HG03066 (cell line): ENCODE results near the gene SYT9.

Experiments used
- ATAC-seq: cut with Tn5 transposase; IDR thresholded peaks from one replicate; pipeline ENCODE4 v1.9.1; 2021; ENCODE audit warnings: low read depth; ENCODE audit not compliant: unreplicated experiment

The SYT9 gene

DNA sequence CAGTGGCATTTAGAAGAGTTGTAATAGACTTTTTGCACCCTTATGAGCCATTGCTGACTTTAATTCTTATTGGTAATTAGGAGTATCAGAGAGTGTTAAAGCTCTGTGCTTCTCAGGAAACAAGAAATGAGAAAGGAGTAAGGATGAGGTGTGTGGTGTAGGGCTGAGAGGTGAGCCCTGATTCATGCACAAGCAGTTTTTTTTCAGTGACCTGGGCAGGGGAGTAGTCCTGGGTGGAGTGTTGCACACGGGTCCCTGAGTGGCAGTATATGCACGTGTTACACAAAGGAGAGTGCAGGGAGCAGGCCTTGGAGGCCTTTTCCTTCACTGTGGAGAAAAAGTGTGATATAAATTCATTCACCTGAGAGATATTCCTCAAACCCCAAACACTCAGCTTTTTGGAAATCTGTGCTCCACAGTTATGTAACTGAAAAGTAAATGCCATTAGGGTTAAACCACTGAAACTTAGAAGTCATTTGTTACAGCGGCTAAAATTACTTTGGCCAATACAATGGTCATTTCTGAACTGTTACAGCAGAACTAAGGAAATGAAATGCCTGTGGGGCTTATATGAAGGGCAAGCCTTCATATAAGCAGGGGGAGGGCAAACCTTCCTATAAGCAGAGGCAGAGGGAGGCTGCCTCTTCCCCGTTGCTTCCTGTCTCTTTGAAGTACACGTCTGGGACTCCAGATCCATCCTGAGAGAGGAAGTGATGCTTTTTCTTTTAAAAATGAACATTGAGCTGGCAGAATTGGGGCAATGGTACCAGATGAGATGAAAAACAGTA lies 171.0 kb downstream of the SYT9 start:
- no peak for ATAC-seq

DNA sequence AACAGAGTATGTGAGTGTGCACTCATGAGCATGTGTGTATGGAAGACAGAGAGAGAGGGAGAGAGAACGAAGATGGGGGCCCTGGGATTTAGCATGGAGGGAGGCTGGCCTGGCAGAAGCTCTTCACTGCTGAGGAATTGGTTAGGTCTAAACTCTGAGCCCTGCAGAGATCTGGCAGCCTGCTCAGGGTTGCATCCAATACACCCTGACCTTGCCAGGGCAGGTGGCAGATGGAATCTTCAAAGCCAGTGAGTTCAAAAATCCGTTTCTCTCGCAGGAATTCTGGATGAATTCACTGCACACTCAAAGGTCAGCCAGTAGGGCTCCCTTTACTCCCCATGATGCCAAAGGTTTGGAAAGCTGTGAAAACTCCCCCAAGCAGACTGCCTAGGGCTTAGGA lies 172.2 kb downstream of the SYT9 start:
- ATAC-seq = no peak

DNA sequence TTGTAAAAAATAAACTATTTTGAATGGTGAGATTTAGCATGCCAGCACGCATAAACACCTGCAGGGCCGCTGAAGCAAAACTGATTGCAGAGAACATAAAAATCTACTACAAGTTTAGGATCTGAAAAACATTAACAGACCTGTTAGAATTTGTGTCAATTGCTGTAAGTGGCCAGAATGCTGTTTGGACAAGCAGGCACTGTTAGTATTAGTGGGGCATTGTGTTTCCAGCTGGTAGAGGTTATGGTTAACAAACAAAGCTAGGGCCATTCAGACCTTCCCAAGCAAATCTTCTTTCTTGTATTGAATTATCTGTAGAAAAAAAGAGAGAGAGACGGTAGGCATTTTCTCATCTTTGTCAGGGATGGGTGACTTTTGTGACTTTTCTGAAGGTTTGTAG lies 176.0 kb downstream of the SYT9 start:
- no peak for ATAC-seq

DNA sequence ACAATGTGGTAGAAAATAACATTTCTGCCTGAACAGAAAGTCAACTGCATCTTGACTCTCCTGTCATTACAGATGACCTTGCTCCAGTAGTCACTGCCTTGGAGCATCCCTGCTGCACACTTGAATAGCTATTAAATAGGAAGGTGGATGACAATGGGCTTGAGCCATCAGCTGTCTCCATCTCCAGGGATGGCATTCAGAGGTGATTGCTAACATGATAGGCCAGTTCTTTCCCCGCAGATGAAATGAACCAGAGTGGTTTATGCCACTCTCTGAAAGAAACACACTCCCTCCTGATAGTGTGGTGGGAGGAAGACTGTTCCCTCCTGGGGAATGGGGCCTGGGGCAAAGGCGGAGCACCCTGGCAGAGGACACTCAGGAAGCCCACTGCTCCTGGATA lies 176.5 kb downstream of the SYT9 start:
- no peak for ATAC-seq

DNA sequence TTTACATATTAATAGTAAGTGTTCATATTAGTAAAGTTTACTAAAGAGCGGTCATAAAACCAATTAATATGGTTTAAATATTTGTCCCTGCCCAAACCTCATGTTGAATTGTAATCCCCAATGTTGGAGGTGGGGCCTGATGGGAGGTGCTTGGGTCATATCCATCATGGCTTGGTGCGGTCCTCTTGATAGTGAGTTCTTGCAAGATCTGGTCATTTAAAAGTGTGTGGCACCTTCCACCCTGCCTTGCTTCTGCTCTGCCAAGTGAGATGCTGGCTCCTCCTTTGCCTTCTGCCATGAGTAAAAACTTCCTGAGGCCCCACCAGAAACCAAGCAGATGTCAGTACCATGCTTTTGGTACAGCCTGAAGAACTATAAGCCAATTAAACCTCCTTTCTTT lies 178.8 kb downstream of the SYT9 start:
- ATAC-seq = no peak

DNA sequence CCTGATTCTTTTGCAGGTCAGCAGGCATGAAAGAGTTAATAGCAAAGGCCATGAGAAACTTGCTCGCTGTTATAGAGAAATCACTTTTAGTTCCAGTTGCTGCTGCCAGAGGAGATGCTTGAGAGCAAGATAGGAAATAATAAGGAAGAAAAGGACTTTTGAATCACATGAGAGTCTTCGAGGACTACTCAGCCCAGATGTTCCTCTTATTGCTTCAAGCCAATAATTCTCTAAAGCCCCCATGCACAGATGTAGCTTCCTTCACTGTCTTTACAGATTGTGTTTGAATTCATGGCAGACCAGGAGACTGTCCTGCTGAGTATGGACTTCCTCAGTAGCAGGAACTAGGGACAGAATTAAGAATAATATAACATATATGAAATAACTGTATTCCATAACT lies 183.5 kb downstream of the SYT9 start:
- no peak for ATAC-seq

DNA sequence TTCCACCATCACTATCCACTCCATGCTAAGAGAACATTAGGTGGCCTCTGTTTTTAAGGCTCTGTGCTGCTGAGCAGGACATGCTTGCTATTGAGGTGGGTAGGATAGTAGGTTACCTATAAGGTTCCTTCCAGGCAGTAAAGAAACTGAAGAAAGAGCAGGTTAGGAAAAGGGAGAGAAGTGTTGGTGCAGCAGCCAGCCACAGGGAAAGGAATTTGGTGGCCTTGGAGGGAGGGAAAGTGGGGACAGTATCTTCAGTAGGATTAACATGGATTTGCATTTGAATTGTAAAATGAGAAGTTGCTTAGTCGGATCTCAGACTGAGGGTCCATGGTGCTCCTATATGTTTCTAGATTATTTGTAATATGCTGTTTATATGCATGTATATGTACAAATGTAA lies 184.4 kb downstream of the SYT9 start:
- ATAC-seq = no peak

DNA sequence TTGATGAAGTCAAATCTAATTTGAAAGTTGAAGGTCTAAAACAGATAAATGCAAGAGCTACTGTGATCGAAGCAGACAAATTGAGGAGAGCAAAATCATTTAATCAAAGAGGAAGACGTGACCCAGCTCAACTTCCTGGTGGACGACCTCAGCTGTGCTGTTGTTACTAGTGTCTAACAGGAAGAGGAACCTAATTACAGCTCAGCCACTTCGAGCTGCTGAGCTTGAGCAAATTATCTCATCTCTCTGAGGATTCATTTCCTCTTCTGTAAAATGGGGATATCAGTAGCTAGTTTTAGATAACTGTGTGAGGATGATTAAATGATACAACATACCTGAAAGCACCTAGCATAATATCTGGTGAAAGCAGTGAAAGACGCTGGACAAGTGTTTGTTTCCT lies 185.0 kb downstream of the SYT9 start:
- no peak for ATAC-seq

DNA sequence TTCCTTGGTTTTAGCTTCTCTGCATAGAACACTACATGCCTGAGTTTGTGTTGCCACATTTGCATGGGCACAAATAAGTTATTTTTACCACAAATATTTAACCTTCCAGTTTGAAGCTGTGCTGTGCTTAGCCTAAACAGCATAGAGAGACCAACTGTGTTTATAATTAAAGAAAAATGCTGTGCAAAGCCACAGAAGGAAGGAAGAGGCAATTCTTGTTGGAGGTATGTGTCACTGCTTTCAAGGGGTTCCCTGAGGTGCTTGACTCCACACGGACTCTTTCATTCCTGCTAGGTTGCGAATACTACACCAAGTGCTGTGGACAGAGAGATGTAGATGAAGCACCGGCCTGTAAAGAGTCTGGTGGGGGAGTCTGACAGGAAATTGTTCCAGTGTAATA lies 186.0 kb downstream of the SYT9 start:
- ATAC-seq = no peak

DNA sequence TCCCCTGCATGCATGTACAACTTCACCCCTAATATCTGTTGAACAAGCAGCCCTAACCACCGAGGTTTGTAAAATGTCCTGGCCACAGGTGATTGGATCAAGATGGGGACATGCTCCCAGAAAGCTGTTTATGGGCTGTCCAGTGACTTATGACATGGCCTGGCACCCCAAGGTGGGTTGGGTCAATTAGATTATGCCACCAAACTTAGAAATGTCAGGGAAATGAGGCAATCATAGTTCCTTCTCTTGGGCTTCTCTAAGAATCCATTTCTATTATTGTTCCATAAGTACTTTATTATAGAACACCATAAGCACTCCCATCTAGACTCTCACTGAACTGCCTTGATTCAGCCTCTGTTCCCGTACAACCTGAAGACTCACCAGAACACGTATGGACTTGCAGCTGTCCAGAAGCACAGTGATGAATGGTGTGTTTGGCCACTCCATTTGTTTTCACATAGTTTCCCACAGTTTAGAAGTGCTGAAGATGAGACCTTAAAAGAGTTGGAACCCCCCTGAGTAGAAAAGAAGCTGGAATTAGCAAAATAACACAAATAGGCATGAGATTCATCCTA lies 188.1 kb downstream of the SYT9 start:
- ATAC-seq = no peak

DNA sequence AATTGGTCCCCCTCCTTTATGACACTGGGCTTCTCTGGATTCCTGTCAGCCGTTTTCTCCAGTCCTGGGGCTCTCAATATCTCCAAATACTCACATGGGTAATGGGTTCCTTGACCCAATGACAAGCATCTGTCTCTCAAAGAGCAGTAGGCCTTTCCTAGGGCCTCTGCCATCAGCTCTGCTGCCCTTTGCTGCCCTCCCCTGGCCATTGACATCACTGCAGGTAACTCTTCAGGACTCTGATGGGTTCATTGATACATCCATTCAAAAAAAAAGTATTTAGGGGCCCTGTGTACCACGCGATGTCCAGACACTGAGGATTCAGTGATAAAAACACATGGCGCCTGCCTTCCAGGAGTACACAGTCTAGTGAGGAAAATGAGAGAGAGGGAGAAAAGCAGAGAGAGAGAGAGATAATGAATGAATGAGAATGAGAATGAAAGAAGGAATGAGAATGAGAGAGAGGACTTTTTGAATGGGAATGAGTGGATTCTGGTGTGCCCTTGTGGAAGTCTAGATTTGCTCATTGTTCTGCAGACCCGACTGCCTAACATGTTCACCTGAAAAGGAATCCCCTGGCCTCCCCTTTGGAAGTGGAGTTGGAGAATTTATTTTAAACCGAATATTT lies 191.0 kb downstream of the SYT9 start:
- peak; percentile 95 for ATAC-seq

DNA sequence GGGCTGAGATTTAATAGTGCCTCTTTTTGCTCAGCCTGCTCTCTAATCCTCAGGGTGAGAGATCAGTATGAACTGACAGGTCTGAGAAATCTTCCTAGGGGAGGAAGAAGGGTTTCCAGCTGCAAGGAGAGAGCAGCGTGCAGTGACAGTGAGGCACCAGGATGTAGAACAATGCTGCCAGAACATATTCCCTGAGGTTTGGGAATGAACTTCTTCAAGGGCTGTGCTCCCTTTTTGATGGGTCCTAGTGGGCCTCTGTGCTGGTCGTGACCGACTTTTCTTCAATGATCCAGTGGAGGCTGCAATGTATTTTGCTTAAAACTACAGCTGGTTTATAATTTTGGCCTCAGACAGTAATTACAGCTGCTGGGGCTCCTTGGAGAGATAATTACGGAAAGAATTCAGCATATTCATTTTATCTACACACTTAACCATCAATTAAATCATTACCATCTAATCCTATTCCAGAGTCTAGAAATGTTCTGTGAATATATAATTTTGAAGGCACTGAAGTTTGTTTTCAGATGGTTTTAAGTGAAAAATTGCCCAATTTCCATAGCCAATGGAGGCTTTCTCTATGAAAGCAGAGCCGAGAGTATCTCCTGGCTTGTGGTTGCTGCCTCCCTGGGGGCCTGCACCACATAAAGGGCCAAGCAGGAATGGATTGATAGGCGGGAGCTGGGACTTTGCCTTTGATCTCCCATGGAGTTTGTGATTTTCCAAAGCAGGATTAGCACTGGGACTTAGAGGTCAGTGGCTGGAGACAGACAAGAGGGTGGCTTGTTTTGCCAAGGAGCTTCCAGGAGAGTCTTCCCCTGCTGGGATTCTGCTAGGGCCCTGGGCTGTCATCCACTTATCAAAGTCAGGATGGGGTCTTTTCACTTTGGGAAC lies 192.6 kb downstream of the SYT9 start:
- ATAC-seq = no peak

DNA sequence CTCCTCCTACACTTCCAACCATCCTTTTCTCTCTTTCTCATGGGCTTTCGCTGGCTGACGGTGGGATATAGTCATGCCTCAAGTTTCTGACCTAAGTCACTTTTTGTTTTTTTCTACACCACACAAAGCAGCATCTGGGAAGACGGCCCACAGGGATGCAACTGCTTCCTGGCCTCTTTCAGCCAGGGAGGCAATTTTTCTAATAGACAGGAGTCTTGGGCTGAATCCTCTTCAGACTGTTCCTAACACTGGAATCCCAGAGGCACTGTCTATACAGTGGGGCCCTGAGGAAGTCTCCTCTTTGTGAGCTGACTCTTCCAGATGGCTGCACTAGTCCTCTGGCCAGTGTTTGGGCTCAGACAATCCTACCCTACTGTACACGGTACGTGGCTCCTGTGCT lies 193.9 kb downstream of the SYT9 start:
- ATAC-seq = no peak

DNA sequence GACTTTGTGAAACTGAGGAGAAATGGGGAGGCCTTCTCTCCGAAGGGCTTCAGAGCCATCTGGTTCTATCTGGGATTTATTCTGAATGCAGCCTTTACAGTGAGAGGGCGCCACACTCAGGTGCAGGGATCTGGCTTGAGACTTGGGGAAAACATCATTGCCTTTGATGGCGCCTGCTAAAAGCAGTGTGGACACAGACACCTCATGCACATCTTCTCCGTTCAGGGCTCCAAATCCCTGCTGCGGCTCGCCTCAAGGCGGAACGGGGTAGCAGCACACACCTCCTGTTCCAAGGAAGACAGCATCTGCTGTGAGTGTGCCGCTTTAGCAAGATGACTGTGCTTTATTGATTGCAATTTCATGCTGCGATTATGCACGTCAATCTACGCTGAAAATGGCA lies 196.5 kb downstream of the SYT9 start:
- no peak for ATAC-seq

DNA sequence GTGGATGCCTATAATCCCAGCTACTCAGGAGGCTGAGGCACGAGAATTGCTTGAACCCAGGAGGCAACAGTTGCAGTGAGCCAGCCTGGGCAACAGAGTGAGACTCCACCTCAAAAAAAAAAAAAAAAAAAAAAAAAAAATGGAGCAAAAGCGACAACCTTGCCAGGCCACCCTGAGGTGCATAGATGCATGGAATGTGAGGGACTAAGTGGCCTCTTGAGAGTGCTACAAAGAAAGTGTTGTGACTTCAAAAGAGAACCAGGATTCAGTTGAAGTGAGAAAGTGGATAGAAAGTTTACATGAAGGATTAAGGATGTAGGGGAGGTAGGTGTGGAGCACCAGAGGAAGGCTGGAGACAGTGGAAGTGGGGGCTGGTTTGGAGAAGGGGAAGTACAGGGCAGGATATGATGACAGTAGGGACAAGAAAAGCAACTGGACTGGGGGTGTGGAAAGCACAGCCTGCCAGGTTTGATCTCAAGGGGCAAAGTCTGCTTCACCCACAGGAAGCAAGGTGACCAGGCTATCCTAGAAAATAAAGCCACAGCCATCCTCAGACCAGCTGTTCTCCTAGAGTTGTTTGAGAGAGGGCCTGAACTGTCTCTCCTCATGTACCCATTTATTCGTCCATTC lies 197.6 kb downstream of the SYT9 start:
- no peak for ATAC-seq

DNA sequence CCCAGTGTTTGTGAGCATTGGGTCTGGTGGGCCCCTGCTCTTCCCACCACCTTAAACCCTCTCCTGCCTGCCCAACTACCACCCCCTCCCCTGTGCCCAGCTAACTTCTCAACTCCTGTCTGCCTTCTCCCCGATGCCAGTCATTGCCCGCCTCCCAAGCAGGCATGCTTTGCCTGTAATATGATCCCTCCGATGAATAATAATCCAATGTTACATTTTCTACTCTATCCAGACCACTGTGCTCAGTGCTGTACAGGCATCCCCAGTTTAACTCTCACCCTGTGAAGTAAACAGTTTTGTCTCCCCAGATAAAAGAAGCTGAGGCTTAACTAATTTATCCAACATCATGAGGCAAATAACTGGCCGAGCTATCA lies 198.1 kb downstream of the SYT9 start:
- ATAC-seq = no peak

DNA sequence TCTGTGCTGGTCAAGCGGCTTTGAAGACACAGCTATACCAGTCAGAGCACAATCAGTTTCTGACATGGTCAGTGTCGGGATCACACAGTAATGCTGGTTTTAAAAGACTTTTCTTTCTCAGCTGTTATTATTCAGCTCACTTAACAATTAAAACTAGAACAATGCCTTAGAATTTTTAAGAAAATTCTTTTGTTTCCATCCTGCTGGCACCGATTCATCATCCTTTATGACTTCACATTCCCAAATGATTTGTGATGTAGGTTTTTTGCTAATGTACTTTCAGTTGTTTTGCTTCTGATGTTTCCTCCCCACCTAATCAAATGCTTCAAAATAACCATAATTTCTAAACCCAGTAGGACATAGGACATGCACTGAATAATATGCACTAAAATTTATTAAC lies 199.1 kb downstream of the SYT9 start:
- no peak for ATAC-seq

DNA sequence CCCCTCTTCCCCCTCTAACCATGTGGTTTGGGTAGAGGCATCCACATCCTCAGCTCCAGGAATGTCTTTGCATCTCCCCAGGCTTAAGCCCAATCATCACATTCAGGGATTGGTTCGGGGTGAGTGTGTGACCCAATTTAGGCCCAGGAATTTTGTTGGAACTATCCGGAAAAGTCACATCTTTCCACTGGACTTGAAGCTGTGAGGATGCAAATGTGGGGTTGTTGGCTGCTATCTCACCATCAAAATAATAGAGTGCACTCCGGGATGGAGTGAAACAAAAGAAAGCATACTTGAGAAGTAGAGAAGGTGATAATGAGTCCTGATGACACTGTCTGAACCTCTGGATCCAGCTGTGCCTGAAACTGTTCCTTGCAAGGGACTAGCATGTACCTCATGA lies 199.8 kb downstream of the SYT9 start:
- no peak for ATAC-seq

DNA sequence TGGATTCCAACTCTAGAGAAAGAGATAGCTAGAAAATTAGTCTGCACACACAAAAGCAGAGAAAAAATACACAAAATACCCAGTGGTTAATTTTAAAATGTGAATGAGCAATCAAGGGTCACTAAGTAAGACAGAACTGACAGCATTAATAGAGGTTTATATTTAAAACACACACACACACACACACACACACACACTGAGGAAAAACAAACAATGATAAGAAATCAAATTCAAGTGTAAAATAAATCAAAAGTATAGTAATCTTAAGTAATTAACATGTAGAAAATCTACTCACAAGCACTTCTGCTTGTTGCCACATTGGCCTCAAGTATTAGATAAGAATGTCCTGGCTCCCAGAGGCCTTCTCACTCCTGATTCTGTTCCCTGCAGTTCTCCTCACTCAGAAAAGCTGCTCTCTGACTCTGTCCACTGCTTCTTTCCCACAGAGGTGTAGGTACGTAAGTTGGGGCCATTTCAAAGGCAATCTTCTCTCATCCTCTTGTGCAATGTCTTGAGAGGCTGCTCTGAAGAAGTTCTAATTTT lies 200.3 kb downstream of the SYT9 start:
- ATAC-seq = no peak

DNA sequence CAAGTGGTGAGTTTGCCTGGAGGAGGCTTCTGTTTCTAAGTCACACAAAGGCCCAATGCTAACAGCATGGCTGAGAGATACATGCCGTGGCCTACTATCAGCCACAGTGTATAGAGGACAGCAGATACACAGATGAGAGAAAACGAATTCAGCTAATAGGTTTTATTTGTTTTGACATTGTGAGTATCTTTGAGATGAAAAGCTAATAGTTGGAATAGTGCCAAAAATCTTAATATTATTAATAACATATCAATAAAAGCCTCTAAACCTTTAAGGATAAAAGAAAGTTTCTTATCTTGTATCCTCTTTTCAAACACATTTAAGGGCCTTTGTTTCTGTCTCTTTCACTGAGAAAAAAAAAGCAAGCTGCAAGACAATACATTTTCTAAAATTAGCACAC lies 203.2 kb downstream of the SYT9 start:
- no peak for ATAC-seq

DNA sequence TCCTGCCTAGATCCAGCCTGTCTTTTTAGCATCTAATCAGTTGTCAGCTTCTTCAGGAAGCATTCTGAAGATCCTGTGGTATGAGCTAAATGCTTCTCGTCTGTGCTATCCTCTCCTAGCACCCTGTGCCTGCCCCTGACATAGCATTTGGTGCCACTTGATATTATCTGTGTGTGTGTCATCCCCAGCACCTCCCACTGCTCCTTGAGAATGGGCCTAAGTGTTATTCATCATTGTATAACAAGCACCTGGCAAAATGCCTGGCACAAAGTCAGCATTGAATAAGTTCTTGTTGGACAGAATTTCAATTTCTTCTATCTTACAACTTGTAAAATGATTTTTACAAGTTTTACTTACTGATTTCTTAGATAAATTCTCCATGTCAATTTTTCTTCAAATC lies 205.5 kb downstream of the SYT9 start:
- no peak for ATAC-seq
